Measurements from ENCODE around the gene CNKSR3.

- TF ChIP-seq ZFP30 (CRISPR knock-in tag; IDR thresholded peaks at IDR 0.05) = no peak
- TF ChIP-seq OSR1 (CRISPR knock-in tag; IDR thresholded peaks at IDR 0.05) = no peak
- no peak for TF ChIP-seq TCF4 (CRISPR knock-in tag; IDR thresholded peaks at IDR 0.05; ENCODE audit: borderline replicate concordance)
- no peak for TF ChIP-seq ZFP3 (CRISPR knock-in tag; IDR thresholded peaks at IDR 0.05)
- TF ChIP-seq RARB (CRISPR knock-in tag; IDR thresholded peaks at IDR 0.05) = no peak
- TF ChIP-seq ZNF565 (CRISPR knock-in tag; conservative IDR thresholded peaks at IDR 0.05; ENCODE audit: low read depth) = no peak
- no peak for TF ChIP-seq BACH2 (CRISPR knock-in tag; IDR thresholded peaks at IDR 0.05; ENCODE audit: borderline replicate concordance)
- TF ChIP-seq ARNTL (CRISPR knock-in tag; IDR thresholded peaks at IDR 0.05; ENCODE audit: borderline replicate concordance, low read depth) = no peak
- TF ChIP-seq, protein P1, sequence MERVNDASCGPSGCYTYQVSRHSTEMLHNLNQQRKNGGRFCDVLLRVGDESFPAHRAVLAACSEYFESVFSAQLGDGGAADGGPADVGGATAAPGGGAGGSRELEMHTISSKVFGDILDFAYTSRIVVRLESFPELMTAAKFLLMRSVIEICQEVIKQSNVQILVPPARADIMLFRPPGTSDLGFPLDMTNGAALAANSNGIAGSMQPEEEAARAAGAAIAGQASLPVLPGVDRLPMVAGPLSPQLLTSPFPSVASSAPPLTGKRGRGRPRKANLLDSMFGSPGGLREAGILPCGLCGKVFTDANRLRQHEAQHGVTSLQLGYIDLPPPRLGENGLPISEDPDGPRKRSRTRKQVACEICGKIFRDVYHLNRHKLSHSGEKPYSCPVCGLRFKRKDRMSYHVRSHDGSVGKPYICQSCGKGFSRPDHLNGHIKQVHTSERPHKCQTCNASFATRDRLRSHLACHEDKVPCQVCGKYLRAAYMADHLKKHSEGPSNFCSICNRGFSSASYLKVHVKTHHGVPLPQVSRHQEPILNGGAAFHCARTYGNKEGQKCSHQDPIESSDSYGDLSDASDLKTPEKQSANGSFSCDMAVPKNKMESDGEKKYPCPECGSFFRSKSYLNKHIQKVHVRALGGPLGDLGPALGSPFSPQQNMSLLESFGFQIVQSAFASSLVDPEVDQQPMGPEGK (CRISPR knock-in tag; IDR thresholded peaks at IDR 0.05; ENCODE audit: borderline replicate concordance) = no peak
Observed at GRCh38 chr6:154504102-154504501, 6.4 kb downstream of the CNKSR3 start.

Measured in SK-N-SH treated with all-trans-retinoic acid at 6 μM for 48 hours (cell line).